EH (cell line): ENCODE results near the gene CPT1B.
A peak's percentile ranks its signal among the peaks of the same experiment; 100 is the strongest.
"Not testable (repeated sequence)": the region's sequence is repeated elsewhere in the genome, so short reads cannot be mapped to it uniquely, and the experiment has no call there.

Experiments used
- DNase-seq: peaks from one replicate; pipeline ENCODE4 v3.0.0-alpha.2; 2015; ENCODE audit warnings: low read depth

The CPT1B gene

GRCh38 chr22:50609599-50609998 is 31.4 kb upstream of the CPT1B start:
- DNase-seq = no peak

- DNase-seq = no peak
Observed at GRCh38 chr22:50608996-50609395, 30.8 kb upstream of the CPT1B start.

- DNase-seq = not testable (repeated sequence)
Observed at GRCh38 chr22:50608058-50608840, 30.0 kb upstream of the CPT1B start.

- no peak for DNase-seq
Observed at GRCh38 chr22:50607659-50608020, 29.4 kb upstream of the CPT1B start.

- no peak for DNase-seq
Observed at GRCh38 chr22:50606946-50607658, 28.9 kb upstream of the CPT1B start.

- no peak for DNase-seq
Observed at GRCh38 chr22:50606165-50606945, 28.1 kb upstream of the CPT1B start.

GRCh38 chr22:50605613-50606074 is 27.4 kb upstream of the CPT1B start:
- DNase-seq = no peak

- no peak for DNase-seq
Observed at GRCh38 chr22:50605002-50605612, 26.9 kb upstream of the CPT1B start.

GRCh38 chr22:50604256-50605001 is 26.2 kb upstream of the CPT1B start:
- DNase-seq = no peak

GRCh38 chr22:50603511-50604255 is 25.5 kb upstream of the CPT1B start:
- DNase-seq = no peak

GRCh38 chr22:50602338-50602700 is 24.1 kb upstream of the CPT1B start:
- no peak for DNase-seq

- DNase-seq = no peak
Observed at GRCh38 chr22:50601669-50602337, 23.6 kb upstream of the CPT1B start.

- DNase-seq = no peak
Observed at GRCh38 chr22:50600967-50601668, 22.9 kb upstream of the CPT1B start.

- no peak for DNase-seq
Observed at GRCh38 chr22:50600538-50600937, 22.3 kb upstream of the CPT1B start, which contains the start of gene MAPK8IP2. Gene MAPK8IP2, plus strand, starts transcription at chr22:50600793. Its CDS starts 26 bp downstream, at chr22:50600819.

- peak; percentile 41 for DNase-seq
Observed at GRCh38 chr22:50599816-50600455, 21.7 kb upstream of the CPT1B start.

GRCh38 chr22:50597097-50597496 is 18.9 kb upstream of the CPT1B start:
- no peak for DNase-seq

GRCh38 chr22:50595189-50595588 is 17.0 kb upstream of the CPT1B start:
- DNase-seq = no peak

- DNase-seq = no peak
Observed at GRCh38 chr22:50587407-50587806, 9.2 kb upstream of the CPT1B start.

- no peak for DNase-seq
Observed at GRCh38 chr22:50586416-50586815, 8.2 kb upstream of the CPT1B start.
